Loucy (cell line): ENCODE measurements around the gene CPA1.

Experiments used
- H2AFZ ChIP-seq: fragments of 200-600 bp; sonication (generic); 2 replicates; pipeline ENCODE4 v1.6.0; 2016; ENCODE audit warnings: antibody characterized with exemption, mild to moderate bottlenecking, low read length, moderate library complexity
- H3F3A ChIP-seq: fragments of 200-600 bp; 2 replicates; pipeline ENCODE4 v1.6.0; 2016; ENCODE audit warnings: antibody characterized with exemption, low read depth, mild to moderate bottlenecking
- H3K27me3 ChIP-seq: fragments of 200-600 bp; sonication (generic); 2 replicates; pipeline ENCODE4 v1.6.1; 2014; ENCODE audit warnings: low read length, mild to moderate bottlenecking; ENCODE audit not compliant: insufficient read depth, poor library complexity, severe bottlenecking
- H3K36me3 ChIP-seq: fragments of 200-600 bp; sonication (generic); 2 replicates; pipeline ENCODE4 v1.6.1; 2016; ENCODE audit warnings: low read length; ENCODE audit not compliant: insufficient read depth
- H3K4me1 ChIP-seq: fragments of 200-600 bp; sonication (generic); 2 replicates; pipeline ENCODE4 v1.5.1; 2014; ENCODE audit warnings: low read length, mild to moderate bottlenecking; ENCODE audit not compliant: insufficient read depth, poor library complexity, severe bottlenecking
- H3K4me2 ChIP-seq: fragments of 200-600 bp; sonication (generic); 2 replicates; pipeline ENCODE4 v1.6.0; 2014; ENCODE audit warnings: antibody characterized with exemption, low read length, low read depth, mild to moderate bottlenecking; ENCODE audit not compliant: poor library complexity, severe bottlenecking
- H3K4me3 ChIP-seq: fragments of 200-600 bp; sonication (generic); 2 replicates; pipeline ENCODE4 v1.5.1; 2014; ENCODE audit warnings: low read length, mild to moderate bottlenecking, mixed read lengths; ENCODE audit not compliant: poor library complexity, severe bottlenecking
- H3K79me2 ChIP-seq: fragments of 200-600 bp; sonication (generic); 2 replicates; pipeline ENCODE4 v1.6.1; 2014; ENCODE audit warnings: low read length; ENCODE audit not compliant: insufficient read depth
- H3K9ac ChIP-seq: fragments of 200-600 bp; sonication (generic); 2 replicates; pipeline ENCODE4 v1.6.0; 2014; ENCODE audit warnings: mild to moderate bottlenecking, low read depth, low read length, moderate library complexity; ENCODE audit not compliant: poor library complexity, severe bottlenecking
- H3K9me2 ChIP-seq: fragments of 200-600 bp; sonication (generic); replicated peaks from 2 replicates; pipeline ENCODE4 v1.6.1; 2016; ENCODE audit warnings: low read depth, low read length, mixed read lengths
- H3K9me3 ChIP-seq: fragments of 200-600 bp; sonication (generic); 2 replicates; pipeline ENCODE4 v1.6.1; 2014; ENCODE audit warnings: mild to moderate bottlenecking, antibody characterized with exemption, low read length, low read depth; ENCODE audit not compliant: insufficient read depth
- H4K20me1 ChIP-seq: fragments of 200-600 bp; sonication (generic); 2 replicates; pipeline ENCODE4 v1.6.0; 2014; ENCODE audit warnings: antibody characterized with exemption, low read length, mild to moderate bottlenecking; ENCODE audit not compliant: insufficient read depth, poor library complexity, severe bottlenecking
- CTCF ChIP-seq: fragments of 200-600 bp; sonication (generic); conservative IDR thresholded peaks from 2 replicates; pipeline ENCODE4 v1.5.1; 2014; ENCODE audit warnings: mild to moderate bottlenecking, antibody characterized with exemption, low read length
- EZH2phosphoT487 ChIP-seq: fragments of 200-600 bp; IDR thresholded peaks from 2 replicates; pipeline ENCODE4 v1.6.1; 2018; ENCODE audit warnings: antibody characterized with exemption, mild to moderate bottlenecking, moderate library complexity, borderline replicate concordance

CPA1 gene

GRCh38 chr7:130345136-130345535, 35.2 kb upstream of the CPA1 start:
- no peak overlapping the region for H3K4me3 ChIP-seq
- no peaks in the 10 kb centered on the region for H3K79me2 ChIP-seq
- no peaks in the 10 kb centered on the region for H3K9me2 ChIP-seq
- no peaks in the 10 kb centered on the region for H4K20me1 ChIP-seq
- TF ChIP-seq CTCF (no peak), EZH2phosphoT487 (no peak)
- H3K4me1 ChIP-seq, result no peaks in the 10 kb centered on the region
- no peaks in the 10 kb centered on the region for H3K9me3 ChIP-seq
- H3F3A ChIP-seq, result no peaks in the 10 kb centered on the region
- H3K9ac ChIP-seq, result no peak overlapping the region
- H3K36me3 ChIP-seq, result no peaks in the 10 kb centered on the region
- no peak overlapping the region for H3K4me2 ChIP-seq
- no peaks in the 10 kb centered on the region for H3K27me3 ChIP-seq
- no peak overlapping the region for H2AFZ ChIP-seq

GRCh38 chr7:130345725-130346124, 34.6 kb upstream of the CPA1 start:
- Histone ChIP-seq H3K9ac (no peak overlapping the region), H3K79me2 (no peaks in the 10 kb centered on the region), H3K36me3 (no peaks in the 10 kb centered on the region), H3K4me1 (no peaks in the 10 kb centered on the region), H3K27me3 (no peaks in the 10 kb centered on the region), H3K9me3 (no peaks in the 10 kb centered on the region), H3K9me2 (no peaks in the 10 kb centered on the region), H4K20me1 (no peaks in the 10 kb centered on the region), H3K4me2 (no peak overlapping the region), H2AFZ (no peak overlapping the region), H3K4me3 (no peak overlapping the region), H3F3A (no peaks in the 10 kb centered on the region)
- TF ChIP-seq EZH2phosphoT487 (no peak), CTCF (no peak)

DNA sequence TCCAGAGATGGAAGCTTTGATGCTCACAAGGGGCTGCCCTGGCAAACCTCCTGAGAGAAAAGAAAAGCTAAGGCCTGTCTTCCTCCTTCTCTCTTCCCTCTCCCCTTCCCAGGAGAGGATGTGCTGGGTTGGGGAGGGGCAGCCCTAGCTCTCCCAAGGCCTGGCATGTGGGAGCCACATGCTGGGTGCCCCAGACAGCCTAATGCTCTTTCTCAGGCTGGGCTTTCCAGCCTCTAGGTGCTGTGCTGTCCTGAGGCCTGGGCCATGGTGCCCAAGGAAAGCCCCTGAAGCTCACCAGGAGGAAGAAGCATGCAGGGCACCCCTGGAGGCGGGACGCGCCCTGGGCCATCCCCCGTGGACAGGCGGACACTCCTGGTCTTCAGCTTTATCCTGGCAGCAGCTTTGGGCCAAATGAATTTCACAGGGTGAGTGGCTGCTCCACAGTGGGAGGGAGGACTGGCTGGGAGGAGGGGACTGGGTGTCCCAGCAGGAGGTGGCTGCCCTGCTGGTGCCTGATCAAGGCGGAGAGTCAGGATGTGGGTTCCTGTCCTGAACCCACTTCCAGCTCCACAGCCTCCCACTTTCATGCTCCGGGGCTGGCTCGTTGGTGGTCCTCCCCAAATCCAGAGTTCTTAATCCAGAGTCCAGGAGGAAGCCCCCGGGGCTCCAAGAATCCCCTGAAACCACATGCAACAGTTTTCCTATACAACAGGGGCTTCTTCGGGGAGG, 34.0 kb upstream of the CPA1 start:
- Histone ChIP-seq H3K9ac (no peak overlapping the region), H4K20me1 (no peaks in the 10 kb centered on the region), H3K4me1 (no peaks in the 10 kb centered on the region), H3K9me2 (no peaks in the 10 kb centered on the region), H3K36me3 (no peaks in the 10 kb centered on the region), H3K4me2 (no peak overlapping the region), H2AFZ (no peak overlapping the region), H3K79me2 (no peaks in the 10 kb centered on the region), H3K9me3 (no peaks in the 10 kb centered on the region), H3F3A (no peaks in the 10 kb centered on the region), H3K4me3 (no peak overlapping the region), H3K27me3 (no peaks in the 10 kb centered on the region)
- no peak for TF ChIP-seq CTCF
- no peak for TF ChIP-seq EZH2phosphoT487
